Measurements from ENCODE around the gene MCF2L2.
"Not testable (repeated sequence)": the region's sequence is repeated elsewhere in the genome, so short reads cannot be mapped to it uniquely, and the experiment has no call there.

Gene MCF2L2

GRCh38 chr3:183178512-183178832 lies 249.9 kb downstream of the MCF2L2 start:
- no peak for TF ChIP-seq CTCF (conservative IDR thresholded peaks at IDR 0.05)
- no peak overlapping the region for H3K27ac ChIP-seq

- TF ChIP-seq CTCF (conservative IDR thresholded peaks at IDR 0.05), result no peak
- H3K27ac ChIP-seq, result no peak overlapping the region
These were observed 256.3 kb downstream of the MCF2L2 start for GRCh38 chr3:183172051-183172639.

- not testable (repeated sequence) for H3K27ac ChIP-seq
These were observed 260.4 kb downstream of the MCF2L2 start for GRCh38 chr3:183167975-183168374.

GRCh38 chr3:183163563-183163962 lies 264.9 kb downstream of the MCF2L2 start:
- no peak for TF ChIP-seq CTCF (conservative IDR thresholded peaks at IDR 0.05)
- H3K27ac ChIP-seq, result no peak overlapping the region

- peak overlapping the region; percentile 47; the same call in 1 of the 2 replicates for H3K27ac ChIP-seq
- no peak for TF ChIP-seq CTCF (conservative IDR thresholded peaks at IDR 0.05)
These were observed 266.7 kb downstream of the MCF2L2 start for GRCh38 chr3:183161552-183162336.

GRCh38 chr3:183160616-183161015 lies 267.8 kb downstream of the MCF2L2 start:
- H3K27ac ChIP-seq, result no peak overlapping the region
- no peak for TF ChIP-seq CTCF (conservative IDR thresholded peaks at IDR 0.05)

- TF ChIP-seq CTCF (conservative IDR thresholded peaks at IDR 0.05), result no peak; the same call in 1 of the 2 replicates
- H3K27ac ChIP-seq, result no peak overlapping the region
These were observed 269.1 kb downstream of the MCF2L2 start for GRCh38 chr3:183159333-183159732.

- H3K27ac ChIP-seq, result no peak overlapping the region
- no peak for TF ChIP-seq CTCF (conservative IDR thresholded peaks at IDR 0.05)
These were observed 269.8 kb downstream of the MCF2L2 start for GRCh38 chr3:183158551-183159006.

Data from VCaP (cell line).